Smooth muscle cell (in vitro differentiated cells): ENCODE results near the gene UNCX. TPM values are rescaled to one million over a fixed set of nuclear protein-coding genes. Genes with fewer than 3 reads are reported as not detected.
"Not testable (repeated sequence)": the region's sequence is repeated elsewhere in the genome, so short reads cannot be mapped to it uniquely, and the experiment has no call there.

Experiments
- DNase-seq: peaks from one replicate; lab custom pipeline; 2025; ENCODE audit not compliant: unreplicated experiment; lab: John Stamatoyannopoulos, UW
- H2AFZ ChIP-seq: fragments of 200-600 bp; sonication (generic); 2 replicates; pipeline ENCODE4 v1.6.0; 2016; ENCODE audit warnings: antibody characterized with exemption, low read depth, mild to moderate bottlenecking
- H3F3A ChIP-seq: fragments of 200-600 bp; sonication (generic); 2 replicates; pipeline ENCODE4 v1.6.0; 2017; ENCODE audit warnings: antibody characterized with exemption, low read depth
- H3K27ac ChIP-seq: fragments of 200-600 bp; sonication (generic); 2 replicates; pipeline ENCODE4 v1.5.1; 2016; ENCODE audit warnings: low read depth, mild to moderate bottlenecking
- H3K27me3 ChIP-seq: fragments of 200-600 bp; sonication (generic); 2 replicates; pipeline ENCODE4 v1.6.1; 2016; ENCODE audit warnings: low read depth, mild to moderate bottlenecking
- H3K36me3 ChIP-seq: fragments of 200-600 bp; sonication (generic); 2 replicates; pipeline ENCODE4 v1.5.1; 2016; ENCODE audit warnings: low read depth
- H3K4me1 ChIP-seq: fragments of 200-600 bp; sonication (generic); 2 replicates; pipeline ENCODE4 v1.5.1; 2016; ENCODE audit warnings: low read depth
- H3K4me2 ChIP-seq: fragments of 200-600 bp; sonication (generic); 2 replicates; pipeline ENCODE4 v1.6.0; 2016; ENCODE audit warnings: mild to moderate bottlenecking
- H3K4me3 ChIP-seq: fragments of 200-600 bp; sonication (generic); 2 replicates; pipeline ENCODE4 v1.5.1; 2016; ENCODE audit warnings: mild to moderate bottlenecking
- H3K79me2 ChIP-seq: fragments of 200-600 bp; sonication (generic); 2 replicates; pipeline ENCODE4 v1.6.0; 2016; ENCODE audit warnings: low read depth, mild to moderate bottlenecking
- H3K9ac ChIP-seq: fragments of 200-600 bp; sonication (generic); 2 replicates; pipeline ENCODE4 v1.6.0; 2016; ENCODE audit warnings: low read depth
- H3K9me3 ChIP-seq: fragments of 200-600 bp; sonication (generic); replicated peaks from 2 replicates; pipeline ENCODE4 v1.5.1; 2016; ENCODE audit warnings: low read depth
- H4K20me1 ChIP-seq: fragments of 200-600 bp; sonication (generic); 2 replicates; pipeline ENCODE4 v1.6.0; 2016; ENCODE audit warnings: low read depth
- CTCF ChIP-seq: fragments of 200-600 bp; sonication (generic); IDR thresholded peaks from 2 replicates; pipeline ENCODE4 v1.5.1; 2017; ENCODE audit warnings: borderline replicate concordance, mild to moderate bottlenecking, antibody characterized with exemption; ENCODE audit not compliant: insufficient read depth, poor library complexity, severe bottlenecking
- WGBS: methylation state at CpG from one replicate; pipeline ENCODE4 v1.1.7; 2016; ENCODE audit warnings: low lambda C conversion rate; 5-methylcytosine and 5-hydroxymethylcytosine counted together
- polyA plus RNA-seq: library from polyadenylated mRNA; unstranded; fragments of >200 nt; fragmentation: Nextera tagmentation; extraction: Ambion mirVana; gene quantifications from 2 replicates; pipeline ENCODE4 v1.2.1, GENCODE V29; 2016
- total RNA-seq: library from RNA; depleted of rRNA; stranded (reverse); fragments of >200 nt; gene quantifications from 2 replicates; pipeline ENCODE4 v1.2.3, GENCODE V29; 2014

Gene UNCX
- total and polyA plus RNA-seq, 2 experiments from 2014 or later, result not detected

GRCh38 chr7:1271656-1272055 is 39.0 kb downstream of the UNCX start:
- H3K4me3 ChIP-seq, result no peak overlapping the region
- DNase-seq, result no peak
- WGBS, result 94% methylated on average over 7 of the region's 14 CpGs
- H3F3A ChIP-seq, result no peaks in the 10 kb centered on the region
- no peaks in the 10 kb centered on the region for H4K20me1 ChIP-seq
- no peaks in the 10 kb centered on the region for H3K36me3 ChIP-seq
- no peak overlapping the region for H3K9ac ChIP-seq
- H3K4me2 ChIP-seq, result no peak overlapping the region
- H3K4me1 ChIP-seq, result no peaks in the 10 kb centered on the region
- TF ChIP-seq CTCF, result no peak
- no peaks in the 10 kb centered on the region for H3K9me3 ChIP-seq
- no peak overlapping the region for H2AFZ ChIP-seq
- H3K27ac ChIP-seq, result no peak overlapping the region
- H3K27me3 ChIP-seq, result peaks cover 9% of the 10 kb centered on the region
- H3K79me2 ChIP-seq, result no peaks in the 10 kb centered on the region

GRCh38 chr7:1272136-1272535 is 39.5 kb downstream of the UNCX start:
- not testable (repeated sequence) for DNase-seq, H3K4me2 ChIP-seq, H3K79me2 ChIP-seq, H4K20me1 ChIP-seq, H3K4me3 ChIP-seq, H3K27me3 ChIP-seq, H2AFZ ChIP-seq, H3F3A ChIP-seq, H3K27ac ChIP-seq, H3K4me1 ChIP-seq, H3K9me3 ChIP-seq, H3K9ac ChIP-seq, H3K36me3 ChIP-seq

- no peaks in the 10 kb centered on the region for H3K9me3 ChIP-seq
- H3K79me2 ChIP-seq, result no peaks in the 10 kb centered on the region
- peaks cover 3% of the 10 kb centered on the region for H3K27me3 ChIP-seq
- no peaks in the 10 kb centered on the region for H3K4me1 ChIP-seq
- 90% methylated on average over 24 of the region's 30 CpGs for WGBS
- H2AFZ ChIP-seq, result no peak overlapping the region
- H3K36me3 ChIP-seq, result no peaks in the 10 kb centered on the region
- TF ChIP-seq CTCF, result no peak
- H3K4me2 ChIP-seq, result no peak overlapping the region
- no peak overlapping the region for H3K4me3 ChIP-seq
- no peak overlapping the region for H3K27ac ChIP-seq
- H4K20me1 ChIP-seq, result no peaks in the 10 kb centered on the region
- no peaks in the 10 kb centered on the region for H3F3A ChIP-seq
- no peak for DNase-seq
- no peak overlapping the region for H3K9ac ChIP-seq
These were observed 41.6 kb downstream of the UNCX start for GRCh38 chr7:1274121-1274875.

GRCh38 chr7:1274876-1275375 is 42.3 kb downstream of the UNCX start:
- no peaks in the 10 kb centered on the region for H3K4me1 ChIP-seq

More at GRCh38 chr7:1274876-1275375, 42.3 kb downstream of the UNCX start:
- Histone ChIP-seq H3K9me3 (no peaks in the 10 kb centered on the region), H3F3A (no peaks in the 10 kb centered on the region), H3K9ac (no peak overlapping the region), H3K4me3 (no peak overlapping the region), H3K27ac (no peak overlapping the region), H3K4me2 (no peak overlapping the region), H3K36me3 (no peaks in the 10 kb centered on the region), H3K79me2 (no peaks in the 10 kb centered on the region), H3K27me3 (no peaks in the 10 kb centered on the region), H4K20me1 (no peaks in the 10 kb centered on the region), H2AFZ (no peak overlapping the region)
- DNase-seq, result no peak
- TF ChIP-seq CTCF, result no peak
- 90% methylated on average over 16 of the region's 18 CpGs for WGBS
